Mesendoderm (in vitro differentiated cells): ENCODE results near the gene HTT. TPM values are rescaled to one million over a fixed set of nuclear protein-coding genes. Genes with fewer than 3 reads are reported as not detected.

Experiments
- small RNA-seq: library from polyadenylated mRNA; stranded (forward); fragments of <200 nt; extraction: miRNeasy Mini kit (QIAGEN cat#:217004); gene quantifications from one replicate; pipeline ENCODE3, GENCODE V24; 2013; ENCODE audit not compliant: insufficient read depth

The HTT gene

Small RNA genes lying within 50 kb of the gene (small RNA-seq; reads per million reads assigned to genes)
- not detected for gene RF02134
- not detected for gene RF02135
- gene RNU6-204P, result not detected
